LNCAP (cell line): ENCODE data around the gene LRP1-AS.

ENCODE experiments used
- TF ChIP-seq, protein P1 (sequence below): fragments of 450-650 bp; IDR thresholded peaks from 2 replicates; pipeline ENCODE4 v1.5.1; 2017; ENCODE audit warnings: mild to moderate bottlenecking

LRP1-AS gene

DNA sequence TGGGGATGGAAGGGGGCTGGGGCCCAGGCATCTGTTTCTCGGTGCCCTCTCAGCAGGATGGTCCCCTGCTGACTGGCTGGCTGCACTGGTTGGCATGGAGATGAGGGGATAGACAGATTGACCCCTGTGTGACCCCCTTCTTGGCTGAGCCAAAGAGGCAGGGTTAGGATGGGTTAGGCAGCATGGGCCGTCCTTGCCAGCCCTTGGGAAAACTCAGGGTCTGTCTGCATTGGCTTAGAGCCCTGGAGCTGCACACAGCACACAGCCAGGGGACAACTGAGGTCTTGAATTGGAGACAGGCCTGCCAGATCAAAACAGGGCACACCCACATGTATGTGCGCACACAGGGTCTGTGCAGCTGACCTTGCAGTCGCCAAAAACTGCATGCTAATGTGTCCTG is 11.2 kb upstream of the LRP1-AS start:
- TF ChIP-seq, protein P1, sequence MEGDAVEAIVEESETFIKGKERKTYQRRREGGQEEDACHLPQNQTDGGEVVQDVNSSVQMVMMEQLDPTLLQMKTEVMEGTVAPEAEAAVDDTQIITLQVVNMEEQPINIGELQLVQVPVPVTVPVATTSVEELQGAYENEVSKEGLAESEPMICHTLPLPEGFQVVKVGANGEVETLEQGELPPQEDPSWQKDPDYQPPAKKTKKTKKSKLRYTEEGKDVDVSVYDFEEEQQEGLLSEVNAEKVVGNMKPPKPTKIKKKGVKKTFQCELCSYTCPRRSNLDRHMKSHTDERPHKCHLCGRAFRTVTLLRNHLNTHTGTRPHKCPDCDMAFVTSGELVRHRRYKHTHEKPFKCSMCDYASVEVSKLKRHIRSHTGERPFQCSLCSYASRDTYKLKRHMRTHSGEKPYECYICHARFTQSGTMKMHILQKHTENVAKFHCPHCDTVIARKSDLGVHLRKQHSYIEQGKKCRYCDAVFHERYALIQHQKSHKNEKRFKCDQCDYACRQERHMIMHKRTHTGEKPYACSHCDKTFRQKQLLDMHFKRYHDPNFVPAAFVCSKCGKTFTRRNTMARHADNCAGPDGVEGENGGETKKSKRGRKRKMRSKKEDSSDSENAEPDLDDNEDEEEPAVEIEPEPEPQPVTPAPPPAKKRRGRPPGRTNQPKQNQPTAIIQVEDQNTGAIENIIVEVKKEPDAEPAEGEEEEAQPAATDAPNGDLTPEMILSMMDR, result no peak

- TF ChIP-seq, protein P1, result no peak
Observed at GRCh38 chr12:57158186-57158585, 10.8 kb upstream of the LRP1-AS start.

DNA sequence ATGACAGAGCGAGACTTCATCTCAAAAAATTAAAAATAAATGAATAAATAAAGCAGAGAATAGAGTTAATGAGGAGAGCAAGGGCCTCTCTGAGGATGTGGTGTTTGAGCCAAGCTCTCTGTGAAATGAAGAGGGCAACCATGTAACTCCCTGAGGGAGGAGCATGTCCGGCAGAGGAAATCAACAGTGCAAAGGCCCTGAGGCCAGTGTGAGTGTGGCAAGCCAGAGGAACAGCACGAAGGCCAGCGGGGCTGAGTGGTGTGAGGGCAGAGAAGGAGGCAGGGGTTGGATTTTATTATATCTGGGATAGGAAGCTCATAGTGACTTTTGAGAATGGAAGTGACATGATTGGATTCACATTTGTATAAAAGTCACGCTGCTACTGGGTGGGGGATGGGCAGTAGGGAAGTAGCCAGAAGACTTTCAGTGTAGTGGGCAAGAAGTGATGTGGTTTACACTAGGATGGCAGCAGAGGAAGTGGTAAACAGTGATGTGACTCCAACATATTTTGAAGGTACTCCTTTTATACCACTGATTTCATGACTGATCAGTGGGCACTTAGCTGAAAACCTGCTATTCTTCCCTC is 10.3 kb upstream of the LRP1-AS start:
- TF ChIP-seq, protein P1, result no peak

GRCh38 chr12:57156701-57157403 is 9.4 kb upstream of the LRP1-AS start:
- TF ChIP-seq, protein P1, result no peak

DNA sequence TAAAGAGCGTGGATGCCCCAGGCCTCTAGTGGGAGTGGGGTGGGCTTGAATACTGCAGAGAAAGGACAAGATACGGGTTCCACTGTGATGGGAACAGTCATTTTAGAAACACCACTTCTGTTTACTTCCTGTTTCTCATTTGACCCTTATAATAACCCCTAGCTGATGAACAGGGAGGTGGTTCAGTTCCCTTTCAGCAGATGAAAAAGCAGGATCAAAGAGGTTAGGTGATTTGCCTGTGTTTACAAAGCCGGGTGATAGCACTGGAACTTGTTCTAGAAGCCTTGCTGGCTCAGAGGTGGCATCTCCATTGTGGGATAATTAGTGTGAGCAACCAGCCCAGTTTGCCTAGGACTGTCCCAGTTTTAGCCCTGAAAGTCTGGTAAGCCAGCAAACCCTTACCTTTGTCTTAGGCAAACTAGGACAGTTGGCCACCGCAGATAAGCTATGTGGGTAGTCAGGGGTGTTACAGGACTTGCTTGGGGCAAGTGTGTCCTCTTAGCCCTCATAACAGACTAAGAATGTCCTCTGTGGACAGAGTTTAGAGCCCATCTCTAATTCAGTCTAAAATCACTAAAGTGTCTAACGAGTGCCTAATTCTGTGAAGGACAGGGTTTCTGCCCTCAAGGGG is 7.5 kb upstream of the LRP1-AS start:
- TF ChIP-seq, protein P1, result no peak

DNA sequence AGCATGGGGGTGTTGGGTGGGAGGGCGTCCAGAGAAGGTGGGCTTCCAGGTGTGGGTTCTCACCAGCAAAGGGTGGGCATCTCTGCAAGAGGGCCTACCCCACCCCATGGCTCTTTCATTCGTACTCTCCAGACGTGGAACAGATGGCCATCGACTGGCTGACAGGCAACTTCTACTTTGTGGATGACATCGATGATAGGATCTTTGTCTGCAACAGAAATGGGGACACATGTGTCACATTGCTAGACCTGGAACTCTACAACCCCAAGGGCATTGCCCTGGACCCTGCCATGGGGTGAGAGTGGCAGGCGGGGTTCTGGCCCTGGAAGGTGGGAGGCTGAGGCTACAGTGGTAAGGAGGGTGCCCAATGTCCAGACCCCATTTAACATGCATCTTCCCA is 6.7 kb upstream of the LRP1-AS start:
- TF ChIP-seq, protein P1, result no peak

DNA sequence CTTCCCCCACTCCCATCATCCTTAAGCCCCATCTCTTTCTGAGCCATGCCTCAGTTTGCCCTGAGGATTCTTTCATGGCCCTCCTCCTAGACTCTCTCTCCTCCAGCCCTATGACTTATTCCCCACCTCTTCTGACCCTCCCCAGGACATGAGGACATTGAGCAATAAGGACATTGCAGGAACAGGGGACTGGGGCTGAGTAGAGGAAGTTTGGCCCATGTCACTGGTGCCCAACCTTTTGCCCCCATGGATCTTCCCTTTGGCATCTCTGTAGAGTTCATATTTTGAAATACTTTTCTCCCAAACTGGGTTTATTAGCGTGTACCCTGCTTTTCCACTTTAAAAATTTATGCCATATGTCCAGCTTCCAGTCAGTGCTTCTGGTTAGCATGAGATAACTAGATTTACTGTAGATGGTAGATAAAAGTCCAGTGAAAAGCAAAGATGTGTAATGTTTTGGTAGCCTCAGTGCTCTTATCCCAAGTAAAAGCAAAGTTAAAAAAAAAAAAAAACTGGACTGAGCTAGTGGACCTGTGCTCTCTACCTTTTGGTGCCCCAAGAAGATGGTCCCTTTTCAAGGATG is 6.1 kb upstream of the LRP1-AS start:
- TF ChIP-seq, protein P1, result no peak
